GM19239 (cell line): ENCODE results near the gene BBS12.
"Not testable (repeated sequence)": the region's sequence is repeated elsewhere in the genome, so short reads cannot be mapped to it uniquely, and the experiment has no call there.

Experiments
- DNase-seq: peaks from one replicate; pipeline ENCODE4 v3.0.0; 2011; ENCODE audit warnings: low spot score; ENCODE audit not compliant: insufficient read length
- FAIRE-seq: peaks from 2 replicates; lab custom pipeline; 2011; peaks lifted over from hg19 to GRCh38; lab: Jason Lieb, UNC

BBS12 gene

GRCh38 chr4:122786920-122787319 is 54.4 kb downstream of the BBS12 start:
- FAIRE-seq, DNase-seq: not testable (repeated sequence)

- FAIRE-seq (no peak), DNase-seq (no peak)
These were observed 55.4 kb downstream of the BBS12 start for GRCh38 chr4:122787940-122788339.

GRCh38 chr4:122788935-122789334 is 56.4 kb downstream of the BBS12 start:
- no peak for FAIRE-seq
- no peak for DNase-seq

- no peak for DNase-seq
These were observed 61.3 kb downstream of the BBS12 start for GRCh38 chr4:122793811-122794210.

More at GRCh38 chr4:122793811-122794210, 61.3 kb downstream of the BBS12 start:
- no peak for FAIRE-seq
